ENCODE results near the gene RNF144B.

DNA sequence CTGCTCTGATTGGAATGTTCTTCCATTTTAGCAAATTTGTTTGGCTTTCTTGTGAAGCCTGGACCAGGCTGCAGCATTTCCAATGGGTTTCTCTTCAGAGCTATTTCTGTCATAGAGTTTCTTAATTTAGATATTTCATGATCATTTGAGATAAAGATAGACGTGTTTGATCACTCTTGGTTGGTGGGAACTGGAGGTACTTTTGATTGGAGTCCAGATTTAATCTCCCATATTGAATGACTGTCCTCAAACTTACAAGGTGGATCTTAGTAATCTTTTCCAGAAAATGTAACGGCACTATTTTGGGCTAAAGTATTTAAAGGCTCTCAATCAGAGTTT lies 29.2 kb downstream of the RNF144B start:
- TF ChIP-seq, protein P1, sequence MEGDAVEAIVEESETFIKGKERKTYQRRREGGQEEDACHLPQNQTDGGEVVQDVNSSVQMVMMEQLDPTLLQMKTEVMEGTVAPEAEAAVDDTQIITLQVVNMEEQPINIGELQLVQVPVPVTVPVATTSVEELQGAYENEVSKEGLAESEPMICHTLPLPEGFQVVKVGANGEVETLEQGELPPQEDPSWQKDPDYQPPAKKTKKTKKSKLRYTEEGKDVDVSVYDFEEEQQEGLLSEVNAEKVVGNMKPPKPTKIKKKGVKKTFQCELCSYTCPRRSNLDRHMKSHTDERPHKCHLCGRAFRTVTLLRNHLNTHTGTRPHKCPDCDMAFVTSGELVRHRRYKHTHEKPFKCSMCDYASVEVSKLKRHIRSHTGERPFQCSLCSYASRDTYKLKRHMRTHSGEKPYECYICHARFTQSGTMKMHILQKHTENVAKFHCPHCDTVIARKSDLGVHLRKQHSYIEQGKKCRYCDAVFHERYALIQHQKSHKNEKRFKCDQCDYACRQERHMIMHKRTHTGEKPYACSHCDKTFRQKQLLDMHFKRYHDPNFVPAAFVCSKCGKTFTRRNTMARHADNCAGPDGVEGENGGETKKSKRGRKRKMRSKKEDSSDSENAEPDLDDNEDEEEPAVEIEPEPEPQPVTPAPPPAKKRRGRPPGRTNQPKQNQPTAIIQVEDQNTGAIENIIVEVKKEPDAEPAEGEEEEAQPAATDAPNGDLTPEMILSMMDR (IDR thresholded peaks at IDR 0.05; ENCODE audit: insufficient read depth, low read depth, low read length), result no peak
- no peak for TF ChIP-seq EZH2 (IDR thresholded peaks at IDR 0.05; ENCODE audit: insufficient read depth, low read length)

Measured in astrocyte (in vitro differentiated cells and primary cell).